ENCODE results near the gene ABHD2. TPM values are rescaled to one million over a fixed set of nuclear protein-coding genes. Genes with fewer than 3 reads are reported as not detected.
"Not testable (repeated sequence)": the region's sequence is repeated elsewhere in the genome, so short reads cannot be mapped to it uniquely, and the experiment has no call there.

Gene ABHD2
- total RNA-seq, 1 donor from 2014 or later, result 61.1 TPM

DNA sequence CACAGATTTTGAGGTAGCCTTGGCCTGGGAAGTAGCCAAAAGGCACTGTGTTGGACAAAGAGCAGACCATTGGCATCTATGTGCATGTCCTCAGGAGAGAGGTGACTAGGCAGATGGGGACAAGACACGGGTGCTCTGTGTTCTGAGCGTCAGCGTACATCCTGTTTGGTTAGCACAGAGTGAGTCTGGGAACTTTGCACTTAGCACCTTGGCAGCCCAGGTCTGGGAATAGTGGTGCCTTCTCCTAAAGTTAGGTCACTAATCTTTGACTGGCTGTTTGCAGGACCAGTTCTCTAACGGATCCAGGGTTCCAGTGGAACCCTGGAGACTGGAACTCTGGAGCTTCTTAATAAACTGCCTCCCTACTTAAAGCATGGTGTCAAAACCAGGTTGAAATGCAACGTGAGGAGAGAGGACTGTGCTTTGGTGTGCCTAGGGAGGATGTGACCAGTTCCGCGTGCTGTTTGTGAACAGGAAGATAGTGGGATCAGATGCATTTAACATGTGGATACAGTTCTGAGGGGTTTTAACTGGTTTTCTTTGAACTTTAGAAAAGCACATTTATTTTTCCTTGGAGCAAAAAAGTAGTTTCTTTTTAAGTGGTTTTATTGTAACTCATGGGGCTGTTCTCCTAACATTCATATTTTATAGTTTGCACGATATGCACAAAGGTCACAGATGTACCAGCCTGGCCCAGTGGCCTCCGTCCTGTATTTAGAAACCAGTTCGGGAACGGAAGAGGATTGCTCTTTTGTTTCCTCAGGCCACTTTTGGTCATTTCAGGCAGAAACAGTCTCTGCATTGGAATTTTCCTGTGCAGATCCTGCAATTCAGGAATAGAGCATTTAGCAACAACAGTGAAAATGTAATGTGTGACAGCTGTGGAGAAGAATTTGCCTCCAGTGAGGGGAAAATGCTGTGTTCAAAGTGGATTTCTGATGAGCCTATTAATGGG is 48.8 kb downstream of the ABHD2 start:
- no peak for DNase-seq (ENCODE audit: low read depth)

DNA sequence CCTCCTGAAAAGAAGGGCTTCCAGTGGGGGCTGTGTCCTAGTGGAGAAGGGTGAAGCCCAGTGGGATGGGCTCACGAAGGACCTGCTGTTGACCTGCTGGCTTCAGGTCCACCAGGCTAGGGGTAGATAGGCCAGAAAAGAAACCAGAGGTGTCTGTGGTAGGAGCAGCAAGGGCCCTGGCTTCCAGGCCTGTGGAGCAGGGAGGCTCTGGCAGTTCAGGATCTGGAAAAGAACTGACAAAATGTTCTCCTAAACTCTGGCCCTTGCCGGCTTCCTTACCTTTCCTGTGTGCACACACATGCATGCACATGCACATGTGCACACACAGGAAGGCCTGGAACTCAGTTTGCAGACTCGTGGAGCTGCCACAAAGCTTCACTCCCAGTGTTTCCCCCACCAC is 49.7 kb downstream of the ABHD2 start:
- no peak for DNase-seq (ENCODE audit: low read depth)

DNA sequence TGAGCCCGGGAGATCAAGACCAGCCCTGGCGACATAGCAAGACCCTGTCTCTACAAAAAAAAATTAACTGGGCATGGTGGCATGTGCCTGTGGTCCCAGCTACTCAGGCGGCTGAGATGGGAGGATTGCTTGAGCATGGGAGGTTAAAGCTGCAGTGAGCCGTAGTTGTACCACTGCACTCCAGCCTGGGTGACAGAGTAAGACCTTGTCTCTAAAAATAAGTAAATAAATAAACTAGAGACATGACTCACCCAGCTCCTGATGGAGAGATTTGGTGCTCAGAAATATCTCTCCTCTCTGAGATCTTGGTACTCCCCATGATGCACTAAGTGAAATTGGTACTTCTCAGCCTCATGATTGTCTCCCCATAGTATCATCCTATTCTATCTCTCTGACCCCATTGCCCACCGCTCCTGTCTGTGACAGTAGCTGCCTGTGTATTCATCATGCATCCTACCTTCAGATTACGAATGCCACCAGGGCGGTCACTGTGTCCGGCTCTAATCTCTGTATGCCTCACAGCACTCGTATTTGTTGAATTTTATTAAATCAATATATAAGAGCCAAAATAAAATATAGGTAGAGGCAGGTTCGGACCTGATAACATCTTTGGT is 50.9 kb downstream of the ABHD2 start:
- DNase-seq (ENCODE audit: low read depth), result peak; percentile 55

DNA sequence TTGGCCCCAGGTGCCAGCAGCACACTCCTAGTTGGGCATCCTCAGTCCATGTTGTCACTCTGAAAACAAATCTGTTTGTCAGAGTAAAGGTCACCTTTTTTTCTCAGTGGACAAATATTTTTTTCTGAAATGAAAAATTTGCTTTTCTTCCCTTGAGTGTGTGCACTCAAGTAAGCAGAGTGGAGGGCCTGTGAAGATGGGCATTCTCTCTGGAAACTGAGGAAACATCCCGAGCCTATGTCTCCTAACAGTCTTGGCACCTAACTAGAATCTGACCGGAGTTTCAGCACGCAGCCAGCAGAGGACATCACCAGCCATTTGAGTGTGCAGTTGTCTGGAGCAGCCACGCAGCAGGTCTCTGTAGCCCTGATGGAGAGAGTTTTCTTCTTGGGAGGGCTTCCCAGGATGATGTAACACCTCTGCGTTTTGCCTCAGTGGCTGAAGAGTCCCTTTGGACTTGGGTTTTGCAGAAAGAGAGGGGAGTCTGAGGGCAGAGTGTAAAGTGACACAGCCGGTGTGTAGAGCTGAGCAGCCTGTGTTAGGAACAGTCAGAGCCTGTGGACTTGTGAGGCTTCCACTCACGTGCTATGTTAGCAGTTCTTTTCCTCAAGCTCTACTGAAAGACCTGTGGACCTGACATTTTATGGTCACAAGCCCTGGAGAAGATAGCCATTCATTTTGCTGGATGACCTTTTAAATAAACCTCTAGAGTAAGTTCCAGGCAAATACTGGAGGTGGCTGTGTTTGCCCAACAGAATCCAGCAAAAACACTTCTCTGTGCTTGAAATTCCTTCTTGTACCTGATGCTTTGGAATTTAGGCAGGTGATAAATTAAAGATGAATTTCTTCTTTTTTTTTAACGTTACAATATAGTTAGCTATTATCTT is 51.6 kb downstream of the ABHD2 start:
- DNase-seq (ENCODE audit: low read depth), result no peak

DNA sequence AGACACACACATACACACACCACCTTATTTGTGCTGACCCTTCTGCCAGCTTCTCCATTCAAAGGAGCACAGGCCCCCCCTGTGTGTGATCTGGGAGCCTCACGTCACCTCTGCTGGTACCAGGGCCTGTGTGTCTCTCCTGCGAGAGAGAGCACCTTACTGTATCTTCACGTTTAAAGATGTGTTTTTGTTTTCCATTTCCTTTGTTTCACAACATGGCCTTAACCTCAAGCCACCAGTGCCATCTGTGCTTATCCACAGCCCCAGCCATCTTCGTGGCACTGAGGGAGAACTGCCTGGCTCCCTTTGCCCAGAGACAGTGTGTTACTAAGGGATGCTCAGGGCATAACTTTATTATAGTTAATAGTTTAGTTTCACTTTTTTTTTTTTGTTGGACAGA is 52.3 kb downstream of the ABHD2 start:
- DNase-seq (ENCODE audit: low read depth), result no peak

DNA sequence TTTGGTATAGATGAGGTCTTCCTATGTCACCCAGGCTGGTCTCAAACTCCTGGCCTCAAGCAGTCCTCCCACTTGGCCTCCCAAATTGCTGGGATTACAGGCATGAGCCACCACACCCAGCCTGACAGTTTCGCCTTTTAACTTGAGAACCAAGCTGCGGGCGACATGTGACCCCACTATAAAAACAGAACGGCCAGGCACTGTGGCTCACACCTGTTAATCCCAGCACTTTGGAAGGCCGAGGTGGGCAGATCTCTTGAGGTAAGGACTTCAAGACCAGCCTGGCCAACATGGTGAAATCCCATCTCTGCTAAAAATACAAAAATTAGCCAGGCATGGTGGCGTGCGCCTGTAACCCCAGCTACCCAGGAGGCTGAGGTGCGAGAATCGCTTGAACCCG is 52.9 kb downstream of the ABHD2 start:
- DNase-seq (ENCODE audit: low read depth), result not testable (repeated sequence)

DNA sequence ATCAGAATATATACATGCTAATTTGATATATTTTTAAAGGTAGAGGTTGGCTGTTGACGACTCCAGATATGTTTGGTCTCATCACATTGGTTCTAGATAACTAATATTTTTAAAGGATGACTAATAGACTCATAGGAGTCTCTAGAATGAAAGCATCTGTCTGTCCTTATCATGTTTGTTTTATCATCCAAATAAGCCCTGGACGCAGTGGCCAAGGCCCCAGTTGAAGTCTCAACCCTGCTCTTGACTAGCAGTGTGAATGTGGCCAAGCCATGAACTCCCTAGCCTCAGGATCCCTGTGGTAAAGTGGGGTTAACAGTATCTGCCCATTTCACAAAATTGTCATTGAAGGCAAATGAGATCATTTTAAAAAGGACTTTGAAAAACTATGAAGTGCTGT is 53.6 kb downstream of the ABHD2 start:
- DNase-seq (ENCODE audit: low read depth), result peak; percentile 65

DNA sequence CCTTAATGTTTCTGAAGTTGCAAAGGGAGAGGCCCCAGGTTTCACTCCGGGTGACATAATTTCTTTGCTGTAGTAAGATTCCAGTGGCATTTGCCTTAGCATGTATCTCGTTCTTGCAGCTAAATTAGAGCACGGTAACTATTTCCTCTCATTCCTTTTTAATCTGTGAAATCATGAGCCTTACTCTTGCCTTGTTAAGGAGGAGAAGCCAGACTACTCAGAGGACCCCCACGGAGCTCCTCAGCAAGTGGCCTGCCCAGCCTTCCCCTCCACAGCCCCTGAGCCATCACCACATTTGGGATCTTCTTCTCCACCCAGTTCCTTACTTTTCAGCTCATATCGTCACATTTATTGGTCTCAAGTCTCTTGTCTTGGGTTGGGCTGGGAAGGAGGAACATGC is 54.2 kb downstream of the ABHD2 start:
- no peak for DNase-seq (ENCODE audit: low read depth)

DNA sequence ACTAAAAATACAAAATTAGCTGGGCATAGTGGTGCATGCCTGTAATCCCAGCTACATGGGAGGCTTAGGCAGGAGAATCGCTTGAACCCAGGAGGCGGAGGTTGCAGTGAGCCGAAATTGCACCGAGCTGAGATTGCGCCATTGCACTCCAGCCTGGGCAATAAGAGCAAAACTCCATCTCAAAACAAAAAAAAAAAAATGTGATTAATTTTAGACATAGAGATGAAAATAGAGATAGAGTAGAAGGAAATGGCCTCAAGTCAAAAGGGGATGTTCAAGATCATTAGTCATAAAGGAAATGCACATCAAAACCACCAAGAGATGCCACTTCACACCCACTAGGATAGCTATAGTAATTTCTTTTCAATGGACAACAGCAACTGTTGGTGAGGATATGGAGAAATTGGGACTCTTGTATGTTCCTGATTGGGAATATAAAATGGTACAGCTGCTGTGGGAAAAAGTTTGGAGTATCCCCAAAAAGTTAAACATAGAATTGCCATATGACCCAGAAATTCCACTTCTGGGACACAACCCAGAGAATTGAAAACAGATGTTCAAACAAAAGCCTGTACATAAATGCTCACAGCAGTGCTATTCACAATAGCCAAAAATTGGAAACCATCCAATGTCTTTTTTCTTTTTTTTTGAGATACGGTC is 55.4 kb downstream of the ABHD2 start:
- DNase-seq (ENCODE audit: low read depth), result peak; percentile 84

DNA sequence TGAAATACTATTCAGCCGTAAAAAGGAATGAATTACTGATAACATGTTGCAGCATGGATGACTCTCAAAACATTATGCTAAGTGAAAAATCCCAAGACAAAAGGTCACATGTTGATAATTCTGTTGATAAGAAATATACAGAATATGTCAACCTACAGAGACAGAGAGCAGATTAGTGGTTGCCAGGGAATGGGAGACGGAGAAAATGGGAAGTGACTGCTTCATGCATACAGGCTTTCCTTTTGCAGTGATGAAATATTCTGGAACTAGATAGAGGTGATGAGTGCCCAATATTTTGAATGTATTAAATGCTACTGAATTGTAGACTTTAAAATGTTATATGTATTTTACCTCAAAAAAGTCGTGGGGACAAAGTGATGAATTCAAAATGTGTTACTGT is 56.2 kb downstream of the ABHD2 start:
- no peak for DNase-seq (ENCODE audit: low read depth)

DNA sequence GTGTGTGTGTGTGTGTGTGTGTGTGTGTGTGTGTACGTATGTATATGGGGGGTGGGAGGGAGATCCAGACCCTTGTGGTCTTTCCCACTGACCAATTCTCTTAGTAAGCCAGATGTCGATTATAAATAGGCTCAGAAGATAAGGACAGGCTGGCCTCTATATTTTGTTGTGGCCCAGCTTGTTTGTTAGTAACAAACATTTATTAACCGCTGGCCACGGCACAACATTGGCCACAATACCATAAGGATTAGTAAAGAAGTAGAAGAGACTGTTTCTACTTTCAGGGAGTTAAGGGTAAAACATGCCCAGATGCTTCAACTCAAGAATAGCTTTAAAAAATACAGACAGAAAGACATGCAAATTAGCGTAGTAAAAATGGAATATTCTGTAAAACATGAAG is 58.1 kb downstream of the ABHD2 start:
- DNase-seq (ENCODE audit: low read depth), result no peak

DNA sequence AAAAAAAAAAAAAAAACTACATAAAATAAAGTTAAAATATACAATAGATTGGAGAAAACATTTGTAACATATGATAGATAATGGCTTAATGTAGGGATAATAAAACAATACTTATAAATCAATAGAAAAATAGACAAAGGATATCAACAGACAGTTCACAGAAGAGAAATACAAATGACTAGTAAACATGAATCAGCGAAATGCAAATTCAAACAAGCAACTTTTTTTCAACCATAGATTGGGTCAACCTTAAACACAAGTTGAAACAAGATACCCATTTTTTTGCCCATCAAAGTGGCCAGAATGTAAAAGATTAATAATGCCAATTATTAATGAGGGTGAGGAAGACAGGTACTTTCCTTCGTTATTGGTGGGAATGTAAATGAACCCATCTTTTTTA is 59.9 kb downstream of the ABHD2 start:
- DNase-seq (ENCODE audit: low read depth), result no peak

DNA sequence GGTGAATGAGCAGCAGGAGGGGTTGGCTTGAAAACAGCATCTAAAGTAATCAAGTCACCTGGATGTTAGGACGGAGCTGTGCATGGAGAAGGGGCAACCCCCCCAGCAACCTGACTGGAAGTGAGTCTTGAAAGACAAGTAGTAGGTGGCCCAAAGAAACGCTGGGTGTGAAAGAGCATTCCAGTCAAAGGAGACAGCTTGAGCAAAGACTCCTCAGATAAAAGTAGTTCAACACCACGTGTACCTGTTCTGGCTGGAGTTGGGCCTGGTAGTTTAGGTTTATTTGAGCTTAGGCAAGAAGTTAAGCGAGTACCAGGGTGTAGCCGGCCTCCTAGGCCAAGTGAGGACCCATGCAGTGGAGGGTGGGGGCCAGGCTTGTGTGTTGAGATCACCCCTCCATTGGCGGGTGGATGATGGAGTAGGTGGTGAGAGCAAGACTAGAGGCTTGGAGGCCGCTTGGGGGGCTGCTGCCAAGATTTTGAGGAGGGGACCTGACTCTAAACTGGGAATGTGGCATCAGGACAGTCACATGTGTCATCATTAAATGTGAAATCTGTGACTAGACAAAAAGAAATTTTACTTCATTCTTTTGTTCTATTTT is 61.3 kb downstream of the ABHD2 start:
- DNase-seq (ENCODE audit: low read depth), result no peak

DNA sequence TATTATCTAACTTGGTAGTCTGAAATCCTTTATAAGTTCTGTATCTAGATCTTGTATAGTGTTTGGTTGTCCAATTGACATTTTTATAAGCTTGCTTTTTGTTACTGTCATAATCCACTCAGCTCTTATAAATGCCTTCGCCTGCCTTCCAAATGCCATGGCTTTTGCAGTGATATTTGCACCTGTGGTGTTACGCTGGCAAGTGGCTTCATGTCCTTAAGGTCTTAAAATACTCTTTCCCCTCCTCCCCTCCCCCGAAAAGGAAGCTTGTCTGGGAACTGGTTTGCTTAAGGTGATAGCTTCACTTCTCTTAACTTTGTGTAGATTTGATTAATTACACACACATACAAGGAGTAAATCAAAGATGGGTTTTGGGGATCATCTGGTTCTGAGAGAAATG is 62.0 kb downstream of the ABHD2 start:
- DNase-seq (ENCODE audit: low read depth), result peak; percentile 89

DNA sequence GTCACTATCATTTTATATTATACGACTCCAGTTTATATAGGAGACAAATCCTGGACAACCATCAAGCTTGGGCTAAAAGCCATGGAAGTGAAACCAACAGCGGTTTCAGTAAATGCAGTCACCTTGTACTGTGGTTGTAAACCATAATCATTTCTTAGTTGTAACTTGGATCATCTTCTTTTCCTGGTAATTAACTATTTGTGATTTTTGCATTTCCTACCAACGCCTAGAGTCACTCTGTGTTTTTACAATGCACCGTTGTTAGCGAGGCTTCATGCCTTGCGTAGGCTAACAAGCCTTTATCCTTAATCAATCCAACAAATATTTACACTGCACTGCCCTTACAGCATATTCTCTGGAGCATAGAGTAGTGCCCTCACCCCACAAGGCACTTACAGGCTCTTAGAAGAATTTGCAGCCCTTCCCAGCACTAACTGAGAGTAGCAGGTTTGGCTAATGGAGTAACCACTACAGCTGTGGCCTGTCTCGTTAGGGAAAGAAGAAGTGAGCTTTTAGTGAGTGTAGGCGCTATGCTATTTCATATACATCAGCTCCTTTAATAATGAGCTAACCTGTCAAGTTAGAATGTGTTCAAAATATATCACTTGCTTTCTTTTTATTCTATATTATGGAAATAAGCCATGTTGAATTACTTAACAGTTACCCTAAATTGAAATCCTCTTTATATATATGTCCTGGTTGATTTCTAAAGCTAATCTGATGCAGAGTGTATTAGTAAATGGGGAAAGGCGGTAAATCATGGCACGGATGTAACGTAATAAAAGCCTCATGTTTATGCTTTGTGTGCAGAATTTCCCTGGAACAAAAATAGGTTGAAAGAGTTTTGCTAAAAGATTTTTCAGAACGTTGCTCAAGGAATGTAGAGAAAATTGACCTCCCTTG is 62.8 kb downstream of the ABHD2 start:
- peak; percentile 82 for DNase-seq (ENCODE audit: low read depth)

DNA sequence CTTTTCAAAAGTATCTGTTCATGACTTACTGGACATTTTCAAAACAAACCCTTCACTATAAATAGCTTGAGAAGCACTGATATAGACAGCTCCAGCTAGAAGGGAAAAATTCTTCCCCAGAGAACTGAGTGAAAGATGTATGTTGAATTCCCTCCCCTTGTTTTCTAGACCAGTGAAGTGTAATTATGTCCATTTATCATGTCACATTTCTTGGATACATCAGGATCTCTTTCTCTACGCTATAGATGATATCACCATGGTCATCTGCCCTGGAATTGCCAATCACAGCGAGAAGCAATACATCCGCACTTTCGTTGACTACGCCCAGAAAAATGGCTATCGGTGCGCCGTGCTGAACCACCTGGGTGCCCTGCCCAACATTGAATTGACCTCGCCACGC is 66.9 kb downstream of the ABHD2 start:
- no peak for DNase-seq (ENCODE audit: low read depth)

DNA sequence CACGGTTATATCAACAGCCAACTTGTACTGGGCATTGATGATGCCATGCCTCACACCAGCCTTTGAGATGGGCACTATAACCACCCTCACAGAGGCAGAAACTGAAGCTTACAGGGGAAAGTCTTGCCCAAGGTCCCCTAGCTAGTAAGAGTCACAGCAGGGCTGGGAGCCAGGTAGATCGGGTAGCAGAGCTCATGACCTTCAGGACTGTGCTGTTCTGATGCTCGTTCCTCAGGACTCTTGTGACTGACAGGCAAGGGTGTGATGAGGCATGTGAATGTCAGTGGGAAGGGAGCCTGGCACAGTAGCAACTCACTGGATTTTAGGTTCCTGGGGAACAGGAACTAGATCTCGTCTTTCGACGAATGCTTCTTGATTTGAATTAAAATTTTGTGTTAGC is 67.4 kb downstream of the ABHD2 start:
- peak; percentile 75 for DNase-seq (ENCODE audit: low read depth)

DNA sequence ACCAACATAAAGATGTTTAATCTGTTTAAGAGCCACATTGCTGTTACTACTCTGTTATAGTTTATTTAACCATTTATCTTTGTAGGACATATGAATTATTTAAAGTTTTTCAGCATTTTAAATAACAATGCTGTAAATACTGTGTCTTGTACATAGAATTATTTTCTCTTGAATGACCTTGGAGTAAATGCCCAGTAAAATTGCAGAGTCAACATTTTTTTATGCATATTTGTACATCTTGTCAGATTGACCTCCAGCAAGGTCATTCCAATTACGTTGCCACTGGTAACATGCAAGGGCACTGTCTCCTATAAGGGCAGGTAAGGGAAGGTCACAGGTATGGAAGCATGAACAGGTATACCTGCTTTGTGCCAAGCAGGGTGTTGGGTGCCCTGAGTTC is 68.8 kb downstream of the ABHD2 start:
- DNase-seq (ENCODE audit: low read depth), result no peak

DNA sequence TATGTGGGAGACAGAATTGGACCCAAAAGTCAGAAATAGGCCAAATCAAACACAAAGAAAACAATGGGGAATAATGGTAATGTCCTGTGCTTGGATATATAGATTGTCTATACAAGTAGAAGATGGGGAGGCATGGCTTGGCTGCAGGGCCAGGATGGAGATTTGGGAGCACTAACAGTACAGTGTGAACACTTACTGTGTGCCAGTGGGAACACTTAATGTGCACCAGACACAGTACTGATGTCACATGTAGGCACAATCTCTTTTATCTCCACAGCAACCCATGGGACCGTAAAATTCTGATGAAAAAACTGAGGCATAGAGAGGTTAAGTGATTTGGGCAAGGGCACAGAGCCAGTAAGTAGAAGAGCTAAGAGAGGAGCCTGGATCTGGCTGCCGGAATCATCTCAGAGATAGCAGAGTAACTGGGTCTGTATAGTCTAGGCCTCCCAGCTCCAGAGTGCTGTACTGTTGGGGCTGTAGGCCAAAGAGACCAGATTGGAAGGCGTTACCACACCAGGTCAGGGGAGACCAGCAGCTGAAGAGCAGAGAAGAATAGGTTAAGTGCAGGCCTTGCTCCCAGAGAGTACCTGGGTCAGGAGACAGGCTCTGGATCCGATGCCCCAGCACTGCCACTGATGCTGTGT is 69.8 kb downstream of the ABHD2 start:
- DNase-seq (ENCODE audit: low read depth), result no peak

All from myocyte (in vitro differentiated cells).